Measurements from ENCODE around the gene FXYD6.

DNA sequence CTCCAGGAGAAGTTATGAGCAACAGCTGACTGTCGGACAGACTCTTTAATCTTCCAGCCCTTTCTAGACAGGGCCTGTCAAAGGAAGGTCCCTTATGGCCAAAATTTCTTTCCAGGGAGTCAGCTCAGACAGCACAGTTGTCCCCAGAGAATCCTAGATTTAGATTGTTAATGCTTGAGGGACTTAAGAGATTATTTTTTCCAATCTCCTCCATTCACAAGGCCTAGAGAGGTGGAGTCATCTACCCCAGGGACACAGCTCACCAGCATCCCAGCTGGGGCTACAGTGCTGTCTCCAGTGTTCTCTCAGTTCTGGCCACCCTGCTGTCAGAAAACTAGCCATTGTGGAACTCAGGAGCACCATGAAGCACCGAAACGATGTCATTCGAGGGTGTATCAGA is 87.2 kb downstream of the FXYD6 start:
- TF ChIP-seq, protein P1, sequence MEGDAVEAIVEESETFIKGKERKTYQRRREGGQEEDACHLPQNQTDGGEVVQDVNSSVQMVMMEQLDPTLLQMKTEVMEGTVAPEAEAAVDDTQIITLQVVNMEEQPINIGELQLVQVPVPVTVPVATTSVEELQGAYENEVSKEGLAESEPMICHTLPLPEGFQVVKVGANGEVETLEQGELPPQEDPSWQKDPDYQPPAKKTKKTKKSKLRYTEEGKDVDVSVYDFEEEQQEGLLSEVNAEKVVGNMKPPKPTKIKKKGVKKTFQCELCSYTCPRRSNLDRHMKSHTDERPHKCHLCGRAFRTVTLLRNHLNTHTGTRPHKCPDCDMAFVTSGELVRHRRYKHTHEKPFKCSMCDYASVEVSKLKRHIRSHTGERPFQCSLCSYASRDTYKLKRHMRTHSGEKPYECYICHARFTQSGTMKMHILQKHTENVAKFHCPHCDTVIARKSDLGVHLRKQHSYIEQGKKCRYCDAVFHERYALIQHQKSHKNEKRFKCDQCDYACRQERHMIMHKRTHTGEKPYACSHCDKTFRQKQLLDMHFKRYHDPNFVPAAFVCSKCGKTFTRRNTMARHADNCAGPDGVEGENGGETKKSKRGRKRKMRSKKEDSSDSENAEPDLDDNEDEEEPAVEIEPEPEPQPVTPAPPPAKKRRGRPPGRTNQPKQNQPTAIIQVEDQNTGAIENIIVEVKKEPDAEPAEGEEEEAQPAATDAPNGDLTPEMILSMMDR (IDR thresholded peaks at IDR 0.05) = no peak
- TF ChIP-seq POLR2A (IDR thresholded peaks at IDR 0.05) = no peak

Data from testis (tissue), 2 donors.